HG03103 (cell line): Measurements from ENCODE around the gene TRIM40.

Experiments used
- ATAC-seq: cut with Tn5 transposase; IDR thresholded peaks from one replicate; pipeline ENCODE4 v1.9.1; 2021; ENCODE audit warnings: low read depth; ENCODE audit not compliant: unreplicated experiment

Gene TRIM40

DNA sequence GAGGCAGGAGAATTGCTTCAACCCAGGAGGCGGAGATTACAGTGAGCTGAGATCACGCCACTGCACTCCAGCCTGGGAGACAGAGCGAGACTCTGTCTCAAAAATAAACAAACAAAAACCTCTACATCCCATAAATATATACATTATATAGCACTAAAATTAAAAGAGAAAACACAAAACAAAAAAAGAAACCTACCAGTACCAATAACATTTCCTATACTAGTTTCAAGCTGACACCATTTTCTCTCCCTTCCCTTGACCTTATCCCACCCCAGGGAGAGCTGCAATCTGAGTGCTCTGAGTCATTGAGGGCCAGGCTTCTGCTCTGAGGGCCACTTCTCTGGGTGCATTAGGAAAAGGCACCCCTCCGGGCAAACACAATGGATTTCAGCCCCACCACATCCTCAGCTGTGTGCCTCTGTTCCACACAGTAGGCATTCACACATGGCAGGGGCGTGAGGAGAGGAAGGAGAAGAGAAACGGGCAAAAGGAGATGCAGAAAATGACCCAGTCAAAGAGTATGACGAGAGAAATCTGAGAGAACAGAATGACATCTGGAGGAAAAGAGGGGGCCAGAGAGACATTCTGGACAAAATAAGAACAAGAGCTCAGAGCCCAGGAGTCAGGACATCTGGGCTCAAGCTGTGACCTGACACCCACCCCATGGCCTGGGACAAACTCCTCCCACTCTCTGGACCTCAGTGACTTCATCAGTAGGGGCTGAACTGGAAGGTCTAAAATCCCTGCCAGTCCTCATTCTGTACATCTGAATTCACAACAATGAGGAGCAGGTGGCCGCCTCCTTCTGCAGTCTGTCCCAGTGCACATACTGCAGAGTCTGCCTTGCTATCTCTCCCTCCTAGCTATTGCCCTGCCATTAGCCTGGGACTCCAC is 59.1 kb downstream of the TRIM40 start:
- no peak for ATAC-seq

DNA sequence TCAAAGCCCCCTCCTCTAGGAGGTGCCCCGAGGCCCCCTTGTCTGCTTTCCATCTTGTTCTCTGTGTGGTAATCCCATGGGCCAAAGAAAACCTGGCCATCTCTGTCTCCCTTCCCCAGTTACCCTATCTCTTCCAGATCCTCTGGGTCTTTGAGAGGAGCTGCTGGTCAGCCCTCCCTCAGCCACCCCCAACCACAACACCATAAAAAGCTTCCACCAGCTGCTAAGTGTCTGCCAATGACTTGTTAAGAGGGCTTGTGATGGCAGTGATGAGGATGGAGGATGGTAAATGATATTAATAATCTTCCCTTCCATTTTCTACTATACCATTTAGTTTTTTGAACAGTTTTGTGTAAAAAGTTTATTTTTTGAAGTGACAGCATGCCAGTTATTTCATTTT is 60.0 kb downstream of the TRIM40 start:
- ATAC-seq: no peak

DNA sequence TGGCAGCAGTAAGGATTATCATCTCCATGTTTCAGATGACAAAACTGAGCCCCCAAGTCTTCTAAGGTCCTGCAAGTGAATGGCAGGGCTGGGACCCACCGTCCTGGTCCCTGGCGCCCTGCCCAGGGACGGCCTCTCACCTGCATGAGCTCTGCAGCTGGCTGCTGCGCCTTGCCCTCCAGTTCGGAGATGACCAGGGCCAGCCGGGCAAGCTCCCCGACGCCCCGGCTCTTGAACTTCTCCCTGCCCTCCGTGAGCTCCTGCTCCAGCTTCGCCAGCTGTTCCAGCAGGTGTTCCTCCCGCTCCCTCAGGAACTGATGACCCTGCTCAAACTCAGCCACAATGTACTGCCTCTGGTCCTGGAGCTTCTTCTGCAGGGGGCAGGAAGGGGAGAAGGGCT is 60.4 kb downstream of the TRIM40 start:
- no peak for ATAC-seq
